GM19351 (cell line): ENCODE data around the gene YDJC.
A peak's percentile ranks its signal among the peaks of the same experiment; 100 is the strongest.
"Not testable (repeated sequence)": the region's sequence is repeated elsewhere in the genome, so short reads cannot be mapped to it uniquely, and the experiment has no call there.

ENCODE experiments used
- ATAC-seq: cut with Tn5 transposase; IDR thresholded peaks from one replicate; pipeline ENCODE4 v1.9.1; 2021; ENCODE audit warnings: mild to moderate bottlenecking, moderate library complexity; ENCODE audit not compliant: unreplicated experiment

The YDJC gene

DNA sequence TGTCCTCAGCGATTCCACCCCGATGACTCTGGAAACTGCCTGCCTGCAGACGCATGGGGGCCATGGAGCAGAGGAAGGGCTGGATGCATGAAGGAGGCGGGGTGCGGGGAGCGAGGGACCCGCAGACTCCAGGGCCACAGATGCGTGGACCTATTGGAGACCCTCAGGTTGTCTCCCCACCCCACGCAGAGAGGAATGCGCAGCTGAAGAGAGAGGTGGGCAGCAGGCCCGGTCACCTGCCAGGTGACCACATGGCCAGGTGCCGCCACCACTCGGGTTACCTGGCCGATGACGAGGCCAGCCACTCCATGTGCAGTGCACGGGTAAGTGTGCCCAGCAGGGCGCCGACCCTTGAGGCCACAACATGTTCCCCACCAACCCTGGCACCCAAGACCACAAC lies 3.1 kb upstream of the YDJC start:
- ATAC-seq = no peak

DNA sequence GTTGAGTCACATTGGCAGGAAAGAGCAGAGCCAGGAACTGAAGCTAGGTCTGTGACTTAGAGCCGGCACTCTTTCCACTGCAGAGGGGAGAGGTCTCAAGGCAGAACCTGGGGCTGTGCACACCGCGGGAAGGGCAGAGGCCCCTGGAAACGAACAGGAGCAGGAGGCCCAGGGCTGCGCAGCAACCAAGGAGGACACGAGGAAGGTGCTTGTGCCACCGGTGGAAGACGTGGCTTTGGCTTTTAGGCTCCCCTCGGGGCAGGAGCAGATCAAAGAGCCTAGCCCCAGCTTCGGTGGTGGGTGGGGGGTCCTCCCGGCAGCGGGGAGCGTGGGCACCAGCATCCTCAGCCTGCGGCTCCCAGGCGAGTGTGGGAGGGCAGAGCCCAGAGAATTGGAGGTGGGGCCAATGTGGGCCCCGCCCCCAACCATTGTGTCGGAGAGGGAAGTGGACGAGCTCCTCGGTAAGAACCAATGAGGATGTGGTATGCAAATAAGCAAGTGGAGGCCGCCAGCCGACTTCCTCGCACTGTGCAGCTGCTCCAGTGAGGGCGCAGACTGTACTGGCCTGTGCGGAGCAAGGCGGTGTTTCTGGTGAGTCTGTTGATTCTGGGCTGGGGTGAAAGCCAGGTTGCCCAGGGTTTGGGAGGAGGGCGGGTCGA lies 2.5 kb upstream of the YDJC start, which contains the start of gene CCDC116:
Gene CCDC116 (plus strand): TSS at position 524 of the 659 bp plus-strand sequence. CDS start 422 bp downstream, outside the sequence.
- no peak for ATAC-seq

DNA sequence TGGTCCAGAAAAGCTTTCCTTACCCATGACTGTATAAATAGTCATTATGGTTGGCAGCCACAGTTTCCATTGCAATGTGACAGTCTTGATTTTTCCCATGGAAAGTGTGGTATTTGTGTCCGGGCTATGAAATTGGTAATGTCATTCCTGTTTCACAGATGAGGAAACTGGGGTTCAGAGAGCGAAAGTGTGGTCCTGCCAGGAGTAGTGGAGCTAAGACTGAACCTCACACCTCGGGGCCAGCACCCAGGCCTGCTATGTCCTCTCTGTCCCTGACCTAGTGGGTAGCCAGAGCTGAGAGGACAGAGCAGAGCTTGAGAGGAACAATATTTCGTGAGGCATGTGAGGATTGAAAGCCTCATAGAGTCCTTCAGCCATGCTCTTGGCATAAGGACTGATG lies 1.2 kb upstream of the YDJC start:
- ATAC-seq = no peak

DNA sequence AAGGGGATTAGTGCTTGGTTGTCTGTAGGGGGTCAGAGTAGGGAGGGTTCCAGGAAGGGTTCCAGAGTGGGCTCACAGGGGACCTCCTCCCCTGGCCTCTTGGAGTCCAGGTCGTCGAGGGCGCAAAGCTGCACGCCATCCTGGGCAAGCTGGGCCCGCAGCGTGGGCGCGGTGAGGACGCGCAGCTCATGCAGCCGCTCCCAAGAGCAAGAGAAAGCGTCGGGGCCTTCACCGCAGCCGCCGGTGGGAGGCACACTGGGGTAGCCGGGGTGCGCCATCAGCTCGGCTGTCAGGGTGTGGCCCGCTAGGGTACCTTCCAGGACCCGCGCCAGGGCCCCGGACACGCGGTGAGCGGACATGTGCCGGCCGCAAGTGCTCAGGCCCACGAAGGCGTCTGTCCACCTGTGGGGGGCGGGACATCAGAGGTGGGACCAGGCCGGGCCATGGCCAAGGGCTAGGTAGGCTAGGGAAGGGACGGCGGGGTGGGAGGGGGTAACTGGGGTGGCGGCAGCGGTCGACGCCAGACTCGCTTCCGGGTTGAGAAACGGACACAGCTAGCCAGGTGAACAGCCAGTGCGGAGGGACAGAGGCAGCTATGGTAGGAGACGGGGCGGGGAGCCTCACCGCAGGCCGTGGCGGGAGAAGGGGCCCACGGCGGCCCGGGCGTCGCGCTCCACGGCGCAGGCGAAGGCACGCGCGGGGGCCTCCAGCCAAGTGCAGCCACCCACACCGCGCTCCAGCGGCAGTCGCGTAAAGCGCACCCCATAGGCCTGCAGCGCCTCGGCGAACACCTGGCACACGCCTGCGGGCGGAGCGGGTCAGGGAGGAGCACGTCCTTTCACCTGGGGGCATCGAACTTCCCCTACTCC lies 1.2 kb downstream of the YDJC start:
- ATAC-seq = peak; percentile 4

DNA sequence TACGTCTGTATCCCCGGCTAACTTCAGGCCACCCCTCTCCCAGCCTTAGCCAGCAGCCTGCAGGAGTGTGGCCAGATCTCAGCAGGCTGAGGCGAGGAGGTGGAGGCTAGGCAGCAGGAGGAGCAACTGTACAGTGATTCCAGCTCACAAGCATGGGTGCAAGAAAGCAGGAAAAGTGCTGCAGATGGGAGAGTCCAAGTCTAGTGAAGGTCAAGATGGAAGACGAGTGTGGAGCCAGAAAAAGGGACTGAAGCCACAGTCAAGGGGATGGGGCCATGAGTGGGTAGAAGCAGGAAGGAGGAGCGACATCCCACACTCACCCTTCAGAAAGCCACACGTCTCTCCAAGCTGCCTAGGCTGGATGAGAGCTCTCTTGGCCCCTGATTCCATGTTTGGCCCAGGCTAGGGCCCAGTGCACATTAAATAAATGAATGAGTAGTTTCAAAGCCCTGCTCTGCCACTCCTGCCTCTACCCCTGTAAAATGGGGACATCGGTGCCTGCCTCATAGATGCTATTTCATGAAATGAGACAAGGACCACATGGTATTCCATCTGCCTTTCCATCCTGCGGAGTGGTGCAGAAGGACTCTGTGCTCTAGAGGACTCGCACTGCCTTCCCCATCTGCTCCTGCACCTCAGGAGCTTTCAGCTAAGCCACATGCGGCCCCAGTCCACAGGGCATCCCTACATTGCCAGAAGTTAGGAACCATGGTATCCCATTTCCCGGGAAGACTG lies 2.9 kb downstream of the YDJC start:
- ATAC-seq = no peak

DNA sequence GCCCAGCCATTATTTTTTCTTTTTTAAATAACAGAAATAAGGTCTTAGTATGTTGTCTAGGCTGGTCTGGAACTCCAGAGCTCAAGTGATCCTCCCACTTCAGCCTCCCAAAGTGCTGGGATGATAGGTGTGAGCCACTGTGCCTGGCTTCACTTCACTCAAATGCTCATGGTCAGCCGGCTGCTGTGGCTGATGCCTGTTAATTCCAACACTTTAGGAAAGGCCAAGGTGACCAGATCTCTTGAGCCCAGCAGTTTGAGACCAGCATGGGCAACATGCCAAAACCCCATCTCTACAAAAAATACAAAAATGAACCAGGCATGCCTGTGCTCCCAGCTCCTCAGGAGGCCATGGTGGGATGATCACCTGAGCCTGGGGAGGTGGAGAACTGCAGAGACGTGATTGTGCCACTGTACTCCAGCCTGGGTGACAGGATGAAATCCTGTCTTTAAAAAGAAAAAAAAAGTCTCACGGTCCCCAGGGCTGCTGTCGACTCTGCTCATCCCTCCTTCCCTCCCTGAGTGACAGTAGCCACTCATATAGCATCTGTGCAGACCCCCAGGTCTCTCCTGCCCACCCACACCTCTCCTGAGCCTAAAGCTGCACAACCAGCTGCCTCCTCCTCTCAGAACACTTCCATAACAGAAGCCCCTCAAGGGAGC lies 3.6 kb downstream of the YDJC start:
- ATAC-seq = no peak

DNA sequence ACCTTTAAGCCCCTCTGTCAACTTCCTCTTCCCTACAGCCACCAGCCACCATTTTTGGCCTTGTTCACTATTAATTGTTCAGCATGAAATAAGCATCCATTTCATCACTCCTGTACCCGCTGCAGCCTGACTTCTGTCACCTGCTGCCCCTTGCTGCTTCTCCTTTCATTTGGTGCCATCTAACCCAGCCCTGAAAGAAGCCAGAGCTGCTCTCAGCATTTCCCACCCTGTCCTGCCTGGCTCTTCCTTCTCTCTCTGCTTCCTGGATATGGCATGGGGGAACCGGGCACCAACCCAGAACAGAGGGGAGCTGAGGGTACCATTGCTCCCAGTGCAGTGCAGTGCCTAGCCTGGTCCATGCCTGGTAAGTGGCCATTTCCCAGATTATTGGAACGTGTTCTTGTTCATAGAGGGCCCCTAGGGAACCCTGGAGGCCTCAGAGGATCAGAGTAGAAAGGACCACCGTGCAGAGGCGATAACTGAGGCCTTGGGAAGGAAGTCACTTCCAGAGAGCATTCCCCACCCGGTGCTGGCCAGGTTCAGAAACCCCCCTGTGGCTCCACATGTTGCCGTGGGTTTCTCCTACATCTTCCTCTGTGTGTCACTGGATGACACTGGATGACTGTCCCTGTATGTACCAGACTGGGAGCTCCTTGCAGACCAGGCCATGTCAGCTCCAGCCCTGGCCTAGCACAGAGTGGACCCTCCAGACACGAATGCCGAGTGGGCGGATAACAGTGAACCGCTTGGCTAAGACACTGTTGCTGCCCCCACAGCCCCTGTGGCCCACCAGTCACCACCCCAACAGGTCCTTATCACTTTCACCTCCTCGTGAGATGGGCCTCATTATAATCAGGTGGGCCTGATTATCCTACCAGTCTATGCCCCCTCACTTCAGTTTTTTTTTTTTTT lies 4.7 kb downstream of the YDJC start:
- no peak for ATAC-seq

DNA sequence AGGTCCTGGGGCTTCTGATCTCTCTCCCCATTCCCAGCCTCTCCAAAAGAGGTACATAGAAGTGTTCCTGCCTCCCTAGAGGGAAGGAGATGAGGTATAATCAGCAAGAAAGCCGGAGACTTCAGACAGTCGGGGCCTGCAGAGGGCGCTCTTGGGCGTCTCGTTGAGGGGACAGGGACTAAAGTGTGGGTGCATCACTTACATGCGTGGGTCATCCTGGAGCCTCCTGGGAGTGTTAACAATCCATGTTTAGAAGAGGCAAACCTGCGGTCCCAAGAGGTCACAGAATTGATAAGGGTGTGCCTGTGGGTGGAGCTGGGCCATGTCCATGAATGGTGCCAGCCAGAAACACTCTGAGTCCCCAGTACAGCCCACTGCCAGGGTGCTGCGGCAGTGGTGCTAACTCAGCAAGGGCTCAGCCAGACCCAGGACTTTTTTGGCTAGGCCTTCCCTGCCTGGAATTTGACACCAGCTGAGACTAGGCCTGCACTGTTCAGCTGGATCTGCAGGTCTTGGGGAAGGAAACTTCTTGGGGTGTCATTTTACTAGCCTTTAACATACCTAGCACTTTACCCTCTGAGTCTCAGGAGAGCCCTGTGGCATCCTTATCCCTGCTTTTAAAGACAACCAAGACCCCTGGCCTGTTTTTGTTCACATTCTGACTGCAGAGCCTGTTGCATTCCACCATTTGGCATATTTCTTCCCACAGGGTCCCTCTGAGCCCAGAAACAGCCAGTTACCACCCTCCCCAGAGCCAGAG lies 5.5 kb downstream of the YDJC start:
- ATAC-seq = no peak

DNA sequence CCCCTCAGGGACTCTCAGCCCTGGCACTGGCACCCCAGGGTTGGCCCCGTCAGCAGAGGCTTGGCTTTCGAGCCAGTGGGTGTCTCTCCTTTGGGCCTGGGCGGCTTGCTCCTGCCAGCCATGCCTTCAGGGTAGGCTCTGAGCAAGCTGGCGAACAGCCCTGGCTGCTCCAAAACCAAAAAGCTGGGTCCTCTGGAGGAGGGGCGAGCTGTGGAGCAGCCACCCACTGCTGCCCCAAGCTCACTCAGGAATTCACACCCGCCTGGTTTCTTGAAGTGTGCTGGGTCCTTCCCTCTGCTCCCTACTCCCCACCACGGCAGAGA lies 6.2 kb downstream of the YDJC start:
- no peak for ATAC-seq

DNA sequence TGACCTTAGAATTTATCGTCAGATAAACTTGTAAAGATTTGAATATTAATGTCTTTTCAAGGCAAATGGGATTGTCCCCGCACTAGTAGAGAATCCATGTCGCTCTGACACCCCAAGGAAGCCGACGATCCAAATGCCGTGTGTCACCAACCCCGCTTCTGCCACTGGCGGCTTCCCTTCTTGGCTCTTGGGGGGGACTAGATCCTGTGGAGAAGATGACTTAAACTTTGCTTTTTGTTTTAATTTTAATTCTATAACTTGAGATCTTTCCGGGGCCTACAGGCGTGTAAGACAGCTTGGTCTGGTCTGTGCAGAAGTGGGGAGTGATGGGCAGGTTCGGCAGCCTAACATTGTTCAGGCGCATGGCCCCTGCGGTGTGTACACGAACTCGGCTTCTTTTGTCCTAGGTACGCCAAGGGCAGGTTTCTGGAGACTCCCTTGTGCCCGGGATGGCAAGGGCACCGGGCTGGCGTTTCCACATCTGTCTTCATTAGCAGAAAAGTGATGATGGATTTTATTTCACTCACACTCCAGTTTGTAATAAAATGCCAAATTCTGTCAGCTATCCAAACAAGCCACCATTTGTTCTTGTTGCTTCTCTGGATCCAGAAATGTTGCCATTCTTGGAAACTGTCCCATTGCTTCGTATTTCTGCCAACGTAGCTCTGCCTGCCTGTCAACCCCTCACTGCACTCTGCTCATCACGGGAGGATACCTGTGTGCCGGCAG lies 6.7 kb downstream of the YDJC start:
- ATAC-seq = no peak

DNA sequence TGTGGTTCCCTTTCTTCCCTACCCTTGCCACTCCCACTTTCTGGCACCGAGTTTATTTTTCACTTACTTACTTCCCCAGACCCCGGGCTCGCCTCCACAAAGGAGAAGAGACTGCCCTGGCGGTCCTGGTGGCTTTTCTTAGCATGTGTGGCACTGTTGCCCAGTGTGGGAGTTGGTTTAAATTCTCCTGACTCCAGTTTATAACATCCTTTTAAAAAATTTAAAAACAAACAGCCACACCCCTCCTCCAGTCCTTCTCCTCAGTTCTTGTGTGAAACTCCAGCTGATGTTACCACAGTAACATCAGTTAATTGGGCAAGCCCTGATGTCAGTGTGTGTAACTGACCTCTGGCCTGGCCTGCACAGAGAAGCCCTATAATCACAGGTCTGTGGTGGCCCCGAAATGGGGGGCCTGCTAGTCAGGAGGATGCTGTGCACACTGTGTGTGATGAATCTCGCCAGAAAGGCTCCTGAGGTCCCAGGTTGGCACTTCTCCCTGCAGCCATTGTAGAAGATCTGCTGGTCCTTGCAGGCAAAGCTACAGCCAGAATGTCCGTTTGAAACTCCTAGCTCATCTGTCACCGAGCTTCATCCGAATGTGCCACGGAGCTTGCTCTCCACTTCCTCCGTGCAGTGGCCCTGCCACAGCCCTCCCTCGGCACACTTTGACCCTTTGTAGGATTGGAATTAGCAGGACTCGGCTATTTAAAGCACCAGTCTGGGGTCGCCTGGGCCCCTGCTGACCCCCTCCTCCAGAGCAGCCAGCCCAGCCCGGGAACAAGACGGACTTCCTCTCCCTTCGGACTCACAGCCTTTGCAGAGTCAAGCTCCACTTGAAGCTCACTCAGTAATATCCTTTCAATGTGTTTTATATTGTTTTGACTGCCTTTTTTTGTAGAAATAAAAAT lies 7.6 kb downstream of the YDJC start:
- no peak for ATAC-seq

DNA sequence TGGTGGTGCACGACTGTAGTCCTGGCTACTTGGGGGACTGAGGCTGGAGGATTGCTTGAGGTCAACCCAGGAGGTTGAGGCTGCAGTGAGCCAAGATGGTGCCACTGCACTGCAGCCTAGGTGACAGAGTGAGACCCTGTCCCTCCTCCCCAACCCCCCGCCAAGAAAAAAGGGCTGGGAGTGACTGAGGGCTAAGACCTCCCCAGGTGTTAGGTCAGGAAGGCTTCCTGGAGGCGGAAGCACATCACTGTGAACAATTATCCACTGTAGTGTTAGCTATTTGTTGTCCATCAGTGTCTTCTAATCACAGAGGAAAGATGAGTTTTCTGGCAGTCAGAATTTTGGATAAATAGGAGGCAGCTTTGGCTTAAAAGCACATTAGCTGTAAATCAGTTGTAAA lies 8.8 kb downstream of the YDJC start:
- ATAC-seq = no peak

DNA sequence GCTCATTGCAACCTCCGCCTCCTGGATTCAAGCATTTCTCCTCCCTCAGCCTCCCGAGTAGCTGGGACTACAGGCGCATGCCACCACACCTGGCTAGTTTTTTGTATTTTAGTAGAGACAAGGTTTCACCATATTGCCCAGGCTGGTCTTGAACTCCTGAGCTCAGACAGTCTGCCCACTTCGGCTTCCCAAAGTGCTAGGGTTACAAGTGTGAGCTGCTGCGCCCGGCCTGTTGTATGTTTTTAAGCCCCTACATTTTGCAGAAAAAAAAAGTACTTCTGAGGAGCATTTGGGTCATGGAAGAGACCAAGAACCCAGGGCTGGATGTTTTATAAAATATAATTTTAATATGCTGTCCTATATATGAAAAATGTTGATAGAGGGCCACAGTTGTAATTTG lies 12.5 kb downstream of the YDJC start:
- ATAC-seq = not testable (repeated sequence)

DNA sequence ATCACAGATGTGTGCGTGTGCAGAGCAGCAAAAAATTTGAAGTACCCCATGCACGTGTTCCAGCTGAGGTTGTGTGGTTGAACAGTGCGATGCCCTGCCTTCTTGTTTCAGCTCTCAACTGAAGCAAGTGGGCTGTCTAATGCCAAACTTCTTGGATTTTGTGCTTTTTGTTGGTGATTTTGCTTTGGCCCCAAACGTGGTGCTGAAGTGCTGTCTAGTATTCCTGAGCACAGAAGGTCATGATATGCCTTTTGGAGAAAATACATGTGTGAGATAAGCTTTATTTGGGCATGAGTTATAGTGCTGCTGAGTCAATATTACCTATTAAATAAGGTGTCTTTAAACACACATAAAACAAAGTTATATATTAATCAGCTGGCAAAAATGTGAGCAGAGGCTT lies 14.1 kb downstream of the YDJC start:
- ATAC-seq = no peak

DNA sequence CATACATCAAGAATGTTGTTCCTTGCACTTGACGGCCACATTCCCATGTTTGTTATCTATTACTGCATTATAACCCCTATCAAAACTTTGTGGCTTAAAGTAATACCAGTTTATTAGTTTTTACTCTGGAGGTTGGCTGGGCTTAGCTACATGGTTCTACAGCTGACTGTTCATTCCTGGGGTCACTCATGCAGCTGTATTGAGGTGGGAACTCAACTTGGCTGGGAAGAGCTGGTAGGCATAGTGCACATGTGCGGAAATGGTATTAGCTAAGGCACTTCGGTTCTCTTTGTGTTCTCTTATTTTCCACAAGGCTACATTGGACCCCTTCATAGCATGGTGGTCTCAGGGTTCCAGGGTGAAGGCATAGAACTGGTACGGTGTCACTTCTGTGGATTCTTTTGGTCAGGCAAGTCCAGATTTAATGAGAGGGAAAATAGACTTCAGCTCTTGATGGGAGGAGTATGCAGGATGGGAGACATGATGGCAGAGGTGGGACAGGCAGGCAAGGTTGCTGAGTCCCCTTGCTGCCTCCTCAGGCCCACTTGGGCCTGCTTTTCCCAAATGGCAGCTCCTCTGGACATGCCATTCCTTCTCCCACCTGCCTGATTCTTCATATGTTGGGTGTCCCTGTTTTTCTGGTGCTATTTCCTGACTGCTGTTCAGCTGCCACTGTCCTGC lies 16.1 kb downstream of the YDJC start:
- ATAC-seq = no peak

DNA sequence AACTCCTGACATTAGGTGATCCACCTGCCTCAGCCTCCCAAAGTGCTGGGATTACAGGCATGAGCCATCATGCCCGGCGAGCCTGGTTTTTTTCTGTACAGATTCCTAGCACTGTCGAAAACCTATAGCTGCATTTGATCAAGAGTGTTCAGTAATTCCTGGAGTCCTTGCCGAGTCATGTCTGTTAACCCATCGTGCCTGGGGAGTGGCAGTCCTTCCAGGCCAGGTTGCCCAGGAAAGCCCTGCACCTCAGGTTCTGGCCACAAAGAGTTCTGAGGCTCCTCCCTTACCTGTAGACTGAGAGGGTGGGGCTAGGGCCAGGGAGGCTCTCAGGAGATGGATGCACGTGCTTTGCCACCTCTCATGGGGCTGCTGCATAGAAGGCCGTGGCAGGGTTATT lies 17.0 kb downstream of the YDJC start:
- ATAC-seq = no peak
